Right ventricle myocardium inferior (tissue), 1 donor: ENCODE data around the gene SCP2. TPM values are rescaled to one million over a fixed set of nuclear protein-coding genes. Genes with fewer than 3 reads are reported as not detected.

Experiments used
- ATAC-seq: fragments of 200-7000 bp; cut with Tn5 transposase; one replicate; pipeline ENCODE4 v1.9.1; 2020; ENCODE audit warnings: mild to moderate bottlenecking, moderate library complexity
- DNase-seq: peaks from one replicate; pipeline ENCODE4 v3.0.0; 2021; ENCODE audit errors: missing footprints
- intact Hi-C: fragments of 100-400 bp; cut with DNase I; formaldehyde crosslinking; loops from one replicate; pipeline ENCODE4 v1.11.0; 2022
- total RNA-seq: library from RNA; stranded (reverse); fragmentation: NEBNext Ultra II Directional; extraction: Animal tissue kit (Norgen Biotek cat#: 25700); gene quantifications from one replicate; pipeline ENCODE4 v1.2.1, GENCODE V29; 2021
- donor health status: DM: no; HTN: yes; CAD: no; lungs with severe emphysema.

SCP2 gene
- total RNA-seq, 1 donor from 2014 or later, result 132 TPM

GRCh38 chr1:53073868-53074311 is 146.8 kb downstream of the SCP2 start:
- peak; percentile 87 for ATAC-seq
- intact Hi-C loops, result no loop called here

GRCh38 chr1:53074313-53075154 is 147.5 kb downstream of the SCP2 start:
- DNase-seq, result peak; percentile 51
- intact Hi-C loops, result no loop called here
- ATAC-seq, result no peak

More at GRCh38 chr1:53073868-53074311, 146.8 kb downstream of the SCP2 start:
- DNase-seq, result peak; percentile 79

- no peak for ATAC-seq
- intact Hi-C loops, result no loop called here
- peak; percentile 44 for DNase-seq
Observed at GRCh38 chr1:53075206-53075605, 148.1 kb downstream of the SCP2 start.

GRCh38 chr1:53075761-53076163 is 148.7 kb downstream of the SCP2 start:
- intact Hi-C loops, result no loop called here
- DNase-seq, result peak; percentile 55
- ATAC-seq, result no peak

- no peak for ATAC-seq
- peak; percentile 54 for DNase-seq
- intact Hi-C loops, result no loop called here
Observed at GRCh38 chr1:53076165-53076564, 149.1 kb downstream of the SCP2 start.

- intact Hi-C loops, result no loop called here
- ATAC-seq (no peak), DNase-seq (peak; percentile 66)
Observed at GRCh38 chr1:53076721-53077598, 149.9 kb downstream of the SCP2 start.

- DNase-seq, result peak; percentile 31
- no peak for ATAC-seq
- intact Hi-C loops, result no loop called here
Observed at GRCh38 chr1:53077599-53077965, 150.5 kb downstream of the SCP2 start.

GRCh38 chr1:53078333-53079101 is 151.4 kb downstream of the SCP2 start:
- peak; percentile 65 for DNase-seq
- no peak for ATAC-seq

GRCh38 chr1:53079251-53079650 is 152.2 kb downstream of the SCP2 start:
- intact Hi-C loops, result no loop called here
- no peak for ATAC-seq
- DNase-seq, result peak; percentile 34

More at GRCh38 chr1:53078333-53079101, 151.4 kb downstream of the SCP2 start:
- intact Hi-C loops, result no loop called here

GRCh38 chr1:53080041-53080440 is 153.0 kb downstream of the SCP2 start:
- ATAC-seq (no peak), DNase-seq (no peak)
- intact Hi-C loops, result no loop called here

GRCh38 chr1:53080769-53081168 is 153.7 kb downstream of the SCP2 start:
- intact Hi-C loops, result no loop called here
- ATAC-seq (no peak), DNase-seq (peak; percentile 54)

- DNase-seq (peak; percentile 61), ATAC-seq (no peak)
- intact Hi-C loops, result no loop called here
Observed at GRCh38 chr1:53081384-53082066, 154.4 kb downstream of the SCP2 start.

- ATAC-seq, result no peak
- intact Hi-C loops, result no loop called here
- DNase-seq, result peak; percentile 42
Observed at GRCh38 chr1:53082826-53083455, 155.9 kb downstream of the SCP2 start.

GRCh38 chr1:53083636-53084588 is 156.8 kb downstream of the SCP2 start:
- peak; percentile 60 for DNase-seq
- intact Hi-C loops, result no loop called here

GRCh38 chr1:53084589-53084971 is 157.5 kb downstream of the SCP2 start:
- DNase-seq, result peak; percentile 30
- intact Hi-C loops, result no loop called here
- no peak for ATAC-seq

More at GRCh38 chr1:53083636-53084588, 156.8 kb downstream of the SCP2 start:
- ATAC-seq, result no peak

GRCh38 chr1:53085405-53085804 is 158.3 kb downstream of the SCP2 start:
- intact Hi-C loops, result no loop called here
- ATAC-seq, result no peak

More at GRCh38 chr1:53085405-53085804, 158.3 kb downstream of the SCP2 start:
- DNase-seq, result peak; percentile 60
